ENCODE data around the gene IMPDH1. TPM values are rescaled to one million over a fixed set of nuclear protein-coding genes. Genes with fewer than 3 reads are reported as not detected.

Gene IMPDH1
- total RNA-seq, 1 experiment from 2014 or later, result 57.1 TPM

- Mint-ChIP-seq H3K9me3 (ENCODE audit: low read depth, unreplicated experiment) (no peaks in the 10 kb centered on the region), H3K27me3 (ENCODE audit: unreplicated experiment) (peaks cover 13% of the 10 kb centered on the region), H3K4me1 (ENCODE audit: low read depth, unreplicated experiment) (no peaks in the 10 kb centered on the region), H3K4me3 (ENCODE audit: low read depth, unreplicated experiment) (no peak overlapping the region), H3K27ac (ENCODE audit: unreplicated experiment) (no peak overlapping the region), H3K36me3 (ENCODE audit: insufficient read depth, unreplicated experiment) (no peaks in the 10 kb centered on the region)
- no peak for DNase-seq
- CTCF ChIA-PET, result interaction anchor here (0.6 to 0.7 kb wide), 3 partner anchors 21 to 174 kb away, joined by 3 to 4 read pairs (median 3); no protein-coding TSS in a partner anchor
- no TSS peak for BruUV-seq (replicated peaks)
- TF ChIP-seq CTCF (IDR thresholded peaks at IDR 0.05; ENCODE audit: unreplicated experiment), result no peak
- intact Hi-C loops (cut with micrococcal nuclease; ENCODE audit: unreplicated experiment), result no loop called here
Measured at GRCh38 chr7:128378637-128379036, 31.1 kb downstream of the IMPDH1 start.

GRCh38 chr7:128376077-128376476 lies 33.7 kb downstream of the IMPDH1 start:
- CTCF ChIA-PET, result no interaction called here
- no peak for TF ChIP-seq CTCF (IDR thresholded peaks at IDR 0.05; ENCODE audit: unreplicated experiment)
- H3K27ac Mint-ChIP-seq (ENCODE audit: unreplicated experiment), result no peak overlapping the region
- no peaks in the 10 kb centered on the region for H3K36me3 Mint-ChIP-seq (ENCODE audit: insufficient read depth, unreplicated experiment)
- intact Hi-C loops (cut with micrococcal nuclease; ENCODE audit: unreplicated experiment), result no loop called here
- no peaks in the 10 kb centered on the region for H3K9me3 Mint-ChIP-seq (ENCODE audit: low read depth, unreplicated experiment)
- DNase-seq, result no peak
- no peak overlapping the region for H3K4me3 Mint-ChIP-seq (ENCODE audit: low read depth, unreplicated experiment)
- H3K27me3 Mint-ChIP-seq (ENCODE audit: unreplicated experiment), result peaks cover 30% of the 10 kb centered on the region
- no TSS peak for BruUV-seq (replicated peaks)
- H3K4me1 Mint-ChIP-seq (ENCODE audit: low read depth, unreplicated experiment), result no peaks in the 10 kb centered on the region

GRCh38 chr7:128374041-128374440 lies 35.7 kb downstream of the IMPDH1 start:
- H3K4me3 Mint-ChIP-seq (ENCODE audit: low read depth, unreplicated experiment), result no peak overlapping the region
- H3K36me3 Mint-ChIP-seq (ENCODE audit: insufficient read depth, unreplicated experiment), result no peaks in the 10 kb centered on the region
- DNase-seq, result no peak
- no peaks in the 10 kb centered on the region for H3K9me3 Mint-ChIP-seq (ENCODE audit: low read depth, unreplicated experiment)
- no peak overlapping the region for H3K27ac Mint-ChIP-seq (ENCODE audit: unreplicated experiment)
- CTCF ChIA-PET, result interaction anchor here (0.6 kb wide), 1 partner anchor 13 kb away, joined by 4 read pairs; the partner anchor contains the start of gene PRRT4
- no peaks in the 10 kb centered on the region for H3K4me1 Mint-ChIP-seq (ENCODE audit: low read depth, unreplicated experiment)
- H3K27me3 Mint-ChIP-seq (ENCODE audit: unreplicated experiment), result peaks cover 39% of the 10 kb centered on the region
- TF ChIP-seq CTCF (IDR thresholded peaks at IDR 0.05; ENCODE audit: unreplicated experiment), result no peak
- intact Hi-C loops (cut with micrococcal nuclease; ENCODE audit: unreplicated experiment), result no loop called here
- BruUV-seq (replicated peaks), result no TSS peak

GRCh38 chr7:128373606-128374005 lies 36.2 kb downstream of the IMPDH1 start:
- no peaks in the 10 kb centered on the region for H3K9me3 Mint-ChIP-seq (ENCODE audit: low read depth, unreplicated experiment)
- H3K27ac Mint-ChIP-seq (ENCODE audit: unreplicated experiment), result no peak overlapping the region
- H3K27me3 Mint-ChIP-seq (ENCODE audit: unreplicated experiment), result peaks cover 39% of the 10 kb centered on the region
- H3K4me1 Mint-ChIP-seq (ENCODE audit: low read depth, unreplicated experiment), result no peaks in the 10 kb centered on the region
- no peak overlapping the region for H3K4me3 Mint-ChIP-seq (ENCODE audit: low read depth, unreplicated experiment)
- CTCF ChIA-PET, result interaction anchor here (0.6 kb wide), 1 partner anchor 12 kb away, joined by 4 read pairs; the partner anchor contains the start of gene PRRT4
- no peak for TF ChIP-seq CTCF (IDR thresholded peaks at IDR 0.05; ENCODE audit: unreplicated experiment)
- no peak for DNase-seq
- no peaks in the 10 kb centered on the region for H3K36me3 Mint-ChIP-seq (ENCODE audit: insufficient read depth, unreplicated experiment)
- intact Hi-C loops (cut with micrococcal nuclease; ENCODE audit: unreplicated experiment), result no loop called here
- no TSS peak for BruUV-seq (replicated peaks)
